Chondrocyte (in vitro differentiated cells): ENCODE results near the gene GPR3. TPM values are rescaled to one million over a fixed set of nuclear protein-coding genes. Genes with fewer than 3 reads are reported as not detected.
"Not testable (repeated sequence)": the region's sequence is repeated elsewhere in the genome, so short reads cannot be mapped to it uniquely, and the experiment has no call there.

ENCODE experiments used
- DNase-seq: peaks from one replicate; pipeline ENCODE4 v3.0.0; 2021; ENCODE audit warnings: mixed read lengths, low spot score
- H3K27ac Mint-ChIP-seq: one replicate; pipeline ENCODE4 v1.8.0; 2021; ENCODE audit warnings: mild to moderate bottlenecking, moderate library complexity, mixed read lengths; ENCODE audit not compliant: unreplicated experiment
- H3K27me3 Mint-ChIP-seq: 2 replicates; pipeline ENCODE4 v1.8.0; 2021; ENCODE audit warnings: low read depth, mixed read lengths
- H3K36me3 Mint-ChIP-seq: 2 replicates; pipeline ENCODE4 v1.8.0; 2021; ENCODE audit warnings: low read depth, mixed read lengths
- H3K4me1 Mint-ChIP-seq: 2 replicates; pipeline ENCODE4 v1.8.0; 2021; ENCODE audit warnings: low read depth, mild to moderate bottlenecking, mixed read lengths
- H3K4me3 Mint-ChIP-seq: one replicate; pipeline ENCODE4 v1.8.0; 2021; ENCODE audit warnings: mild to moderate bottlenecking, moderate library complexity, mixed read lengths; ENCODE audit not compliant: unreplicated experiment
- H3K9me3 Mint-ChIP-seq: 2 replicates; pipeline ENCODE4 v1.8.0; 2021; ENCODE audit warnings: low read depth, mixed read lengths
- CTCF ChIP-seq: fragments of 200-600 bp; sonication (generic); IDR thresholded peaks from 2 replicates; pipeline ENCODE4 v1.5.0; 2021; ENCODE audit warnings: antibody characterized with exemption, mild to moderate bottlenecking, moderate library complexity
- total RNA-seq: library from RNA; stranded (reverse); gene quantifications from 3 replicates; pipeline ENCODE4 v1.2.1, GENCODE V29; 2021

Gene GPR3
- total RNA-seq, 1 donor from 2014 or later, result 0.32 TPM

- Mint-ChIP-seq H3K4me1 (peaks cover 47% of the 10 kb centered on the region), H3K36me3 (peaks cover 19% of the 10 kb centered on the region), H3K9me3 (no peaks in the 10 kb centered on the region), H3K27me3 (no peaks in the 10 kb centered on the region), H3K4me3 (no peak overlapping the region), H3K27ac (peak overlapping the region; percentile 66)
- DNase-seq, result no peak
- TF ChIP-seq CTCF, result no peak
These were observed 13.9 kb downstream of the GPR3 start for GRCh38 chr1:27406362-27406680.

GRCh38 chr1:27406791-27407190 is 14.4 kb downstream of the GPR3 start:
- not testable (repeated sequence) for H3K27ac Mint-ChIP-seq, H3K4me3 Mint-ChIP-seq, H3K9me3 Mint-ChIP-seq

GRCh38 chr1:27408151-27408550 is 15.7 kb downstream of the GPR3 start:
- H3K27me3 Mint-ChIP-seq, result no peaks in the 10 kb centered on the region
- no peak overlapping the region for H3K4me3 Mint-ChIP-seq
- no peaks in the 10 kb centered on the region for H3K9me3 Mint-ChIP-seq
- H3K27ac Mint-ChIP-seq, result peak overlapping the region; percentile 36
- TF ChIP-seq CTCF, result no peak
- peaks cover 38% of the 10 kb centered on the region for H3K4me1 Mint-ChIP-seq
- DNase-seq, result no peak
- H3K36me3 Mint-ChIP-seq, result peaks cover 26% of the 10 kb centered on the region

More at GRCh38 chr1:27406791-27407190, 14.4 kb downstream of the GPR3 start:
- Mint-ChIP-seq H3K4me1 (peaks cover 47% of the 10 kb centered on the region), H3K36me3 (peaks cover 19% of the 10 kb centered on the region)
- DNase-seq, H3K27me3 Mint-ChIP-seq: not testable (repeated sequence)

- Mint-ChIP-seq H3K27me3 (no peaks in the 10 kb centered on the region), H3K36me3 (peaks cover 36% of the 10 kb centered on the region), H3K9me3 (no peaks in the 10 kb centered on the region), H3K4me1 (peaks cover 23% of the 10 kb centered on the region), H3K27ac (no peak overlapping the region), H3K4me3 (no peak overlapping the region)
- no peak for TF ChIP-seq CTCF
- DNase-seq, result no peak
These were observed 17.2 kb downstream of the GPR3 start for GRCh38 chr1:27409669-27410068.

- no peak for DNase-seq
- peaks cover 12% of the 10 kb centered on the region for H3K4me1 Mint-ChIP-seq
- peaks cover 45% of the 10 kb centered on the region for H3K36me3 Mint-ChIP-seq
- peak overlapping the region; percentile 9 for H3K27ac Mint-ChIP-seq
- H3K27me3 Mint-ChIP-seq, result no peaks in the 10 kb centered on the region
- no peak for TF ChIP-seq CTCF
- no peak overlapping the region for H3K4me3 Mint-ChIP-seq
- no peaks in the 10 kb centered on the region for H3K9me3 Mint-ChIP-seq
These were observed 18.3 kb downstream of the GPR3 start for GRCh38 chr1:27410709-27411108.

GRCh38 chr1:27412502-27412901 is 20.1 kb downstream of the GPR3 start:
- TF ChIP-seq CTCF, result no peak
- Mint-ChIP-seq H3K9me3 (no peaks in the 10 kb centered on the region), H3K4me3 (no peak overlapping the region), H3K4me1 (peaks cover 6% of the 10 kb centered on the region), H3K27me3 (no peaks in the 10 kb centered on the region), H3K27ac (no peak overlapping the region), H3K36me3 (peaks cover 48% of the 10 kb centered on the region)
- no peak for DNase-seq
